HG02763 (cell line): ENCODE data around the gene ECM2.

ENCODE experiments used
- ATAC-seq: cut with Tn5 transposase; IDR thresholded peaks from one replicate; pipeline ENCODE4 v1.9.1; 2021; ENCODE audit warnings: mild to moderate bottlenecking, moderate library complexity; ENCODE audit not compliant: unreplicated experiment

The ECM2 gene

DNA sequence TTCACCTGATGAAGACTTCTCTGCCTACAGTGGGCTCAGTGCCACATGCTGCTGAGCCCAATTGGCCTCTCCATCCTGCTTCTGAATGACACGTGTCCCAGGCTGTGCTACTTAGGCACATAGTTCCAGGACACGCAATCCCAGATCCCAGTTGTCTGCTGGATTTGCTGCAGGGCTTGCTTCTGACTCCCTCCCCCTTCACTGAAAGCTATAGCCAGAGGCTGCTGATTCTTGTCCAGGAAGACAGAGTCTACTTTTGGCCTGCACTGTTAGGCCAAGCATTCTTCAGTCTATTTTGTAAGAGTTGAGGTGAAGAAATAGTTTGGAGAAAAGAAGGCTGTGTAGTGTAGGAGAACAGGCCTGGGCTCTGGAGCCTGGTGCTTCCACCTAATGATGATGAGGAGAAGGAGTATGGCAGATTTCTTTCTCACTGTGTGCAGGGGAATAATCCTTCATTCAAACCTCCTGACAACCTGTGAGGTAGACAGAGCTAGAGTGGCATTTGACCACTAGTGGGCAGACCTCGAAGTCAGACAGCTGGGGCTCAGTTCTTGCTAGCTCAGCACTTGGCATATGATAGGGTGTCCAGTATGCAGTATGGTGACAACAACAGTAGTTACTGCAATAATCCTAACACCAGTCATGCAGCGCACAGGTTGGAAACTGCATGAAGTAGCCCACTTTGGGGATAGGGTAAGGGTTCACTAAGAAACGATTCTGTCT lies 34.0 kb downstream of the ECM2 start:
- ATAC-seq = no peak

- ATAC-seq = no peak
Measured at GRCh38 chr9:92500725-92501124, 35.1 kb downstream of the ECM2 start.

DNA sequence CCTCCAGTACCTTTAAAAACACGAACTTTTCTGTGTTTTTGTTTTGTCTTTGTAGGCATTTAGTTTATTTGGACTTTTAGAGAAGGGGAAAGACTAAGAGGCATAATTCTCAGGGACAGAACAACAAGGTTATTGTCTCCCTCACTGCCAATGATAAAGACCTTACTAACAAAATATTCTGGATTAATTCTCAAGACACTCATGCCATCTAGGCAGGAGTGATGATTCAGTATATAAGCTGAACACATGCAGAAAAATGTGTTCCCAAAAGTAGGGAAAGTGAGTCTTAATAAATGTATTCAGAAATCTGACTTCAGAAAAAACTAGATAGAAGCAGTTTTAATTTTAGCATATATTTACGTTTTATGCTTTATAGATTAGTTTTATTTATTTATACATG lies 36.1 kb downstream of the ECM2 start:
- no peak for ATAC-seq

DNA sequence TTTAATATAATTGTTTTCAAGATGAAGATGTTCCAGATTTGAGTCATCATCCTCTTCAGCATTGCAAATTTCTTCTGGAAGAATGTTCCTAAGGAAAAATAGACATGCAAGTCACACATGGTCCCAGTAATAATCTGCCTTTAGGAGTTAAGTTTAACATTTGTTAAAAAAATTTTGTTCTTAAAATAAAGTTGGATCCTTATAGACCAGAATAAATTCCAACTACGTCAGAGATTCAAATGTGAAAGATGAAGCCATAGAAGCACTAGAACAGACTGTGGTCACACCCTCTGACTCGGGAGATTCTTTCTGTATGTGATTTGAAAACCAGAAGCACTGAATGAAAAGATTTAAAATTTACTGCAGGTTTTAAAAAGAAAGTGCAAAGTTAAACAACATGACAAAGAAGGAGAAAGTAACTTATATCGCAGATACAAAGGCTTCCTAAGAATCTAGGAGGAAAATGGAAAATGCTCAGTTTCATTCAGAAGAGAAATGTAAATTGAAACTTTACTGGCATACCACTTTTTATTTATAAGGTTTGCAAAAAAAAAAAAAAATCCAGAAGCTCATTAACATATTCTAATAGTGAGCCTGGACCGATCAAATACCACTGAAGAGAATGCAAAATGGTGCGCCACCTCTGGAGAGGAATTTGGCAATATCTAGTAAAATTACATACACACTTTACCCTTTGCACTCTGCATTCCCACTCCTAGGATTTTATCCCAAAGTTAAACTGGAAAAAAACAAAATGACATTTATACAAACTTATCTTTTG lies 39.2 kb downstream of the ECM2 start:
- no peak for ATAC-seq

DNA sequence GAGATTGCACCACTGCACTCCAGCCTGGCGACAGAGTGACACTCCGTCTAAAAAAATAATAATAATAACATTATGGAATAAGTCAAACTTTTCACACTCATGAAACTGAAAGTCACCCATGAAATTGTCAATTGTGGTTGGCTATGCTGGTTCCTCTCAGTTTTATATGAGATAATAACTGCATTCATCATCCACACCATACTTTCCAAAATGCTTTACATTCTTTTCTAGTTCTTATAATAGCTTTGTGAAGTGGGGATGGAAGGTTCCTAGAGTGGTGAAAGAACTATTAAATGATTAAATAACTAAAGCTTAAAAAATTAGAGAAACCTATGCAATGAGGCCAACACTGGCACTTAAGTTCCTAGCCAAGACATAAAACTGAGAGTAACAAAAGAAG lies 40.9 kb downstream of the ECM2 start:
- no peak for ATAC-seq

- no peak for ATAC-seq
Measured at GRCh38 chr9:92493749-92494387, 41.9 kb downstream of the ECM2 start.

- ATAC-seq = no peak
Measured at GRCh38 chr9:92492781-92493401, 42.9 kb downstream of the ECM2 start.

DNA sequence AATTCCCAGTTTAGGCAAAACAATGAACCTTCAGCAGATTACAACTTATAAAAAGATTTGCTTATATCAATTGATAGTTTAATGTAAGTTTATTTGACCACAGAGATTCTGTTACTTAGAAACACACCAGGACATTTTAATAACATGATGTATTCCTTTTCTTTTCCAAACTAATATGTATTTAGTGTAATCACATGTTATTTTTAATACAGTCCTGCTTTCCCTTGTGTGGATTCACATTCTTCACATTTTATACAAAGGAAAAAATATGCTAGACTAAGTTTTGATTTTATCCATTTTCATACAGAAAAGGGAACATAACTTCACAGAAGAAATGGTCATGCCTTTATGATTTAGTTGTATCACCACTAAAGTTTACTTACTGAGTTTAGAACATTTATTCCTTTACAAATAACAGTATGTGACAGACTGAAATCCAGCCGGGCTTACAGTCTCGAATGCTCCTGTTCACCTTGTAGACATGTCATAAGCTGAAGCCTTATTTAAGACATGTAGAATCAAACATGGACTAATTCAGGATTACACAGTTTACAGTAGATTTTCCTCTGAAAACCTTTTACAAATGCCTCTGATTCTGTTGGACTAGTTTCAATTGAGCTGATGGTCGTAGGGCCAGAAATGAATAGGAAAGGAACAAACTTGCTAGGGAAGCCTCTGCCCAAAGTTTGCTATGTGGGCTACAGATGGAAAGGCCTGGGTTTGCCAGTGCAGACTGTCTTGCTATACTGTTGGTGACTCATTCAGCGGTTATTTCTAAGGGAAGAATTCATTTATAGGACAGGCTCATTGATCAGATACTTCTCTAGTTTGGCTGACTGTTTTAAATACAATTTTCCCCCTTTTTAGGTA lies 46.9 kb downstream of the ECM2 start:
- ATAC-seq = no peak

DNA sequence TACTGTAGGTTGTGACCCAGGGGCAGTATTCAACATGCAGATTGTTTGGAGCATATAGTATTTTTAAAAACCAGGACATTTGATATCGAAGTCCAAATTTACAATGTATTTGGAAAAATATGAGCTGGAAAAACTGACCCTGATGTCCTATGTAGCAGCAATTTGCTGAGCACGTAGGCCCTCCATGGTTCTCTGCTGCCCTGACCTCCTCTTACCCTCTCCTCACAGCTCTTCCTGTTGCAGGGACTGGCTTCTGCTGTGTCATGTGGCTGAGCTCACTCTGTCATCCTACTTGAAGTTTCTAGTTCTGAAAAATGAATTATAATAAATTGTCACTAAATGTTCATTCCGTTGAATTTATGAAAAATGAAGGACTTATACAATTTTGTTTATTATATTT lies 49.4 kb downstream of the ECM2 start:
- no peak for ATAC-seq

GRCh38 chr9:92484563-92484962 lies 51.2 kb downstream of the ECM2 start:
- no peak for ATAC-seq

DNA sequence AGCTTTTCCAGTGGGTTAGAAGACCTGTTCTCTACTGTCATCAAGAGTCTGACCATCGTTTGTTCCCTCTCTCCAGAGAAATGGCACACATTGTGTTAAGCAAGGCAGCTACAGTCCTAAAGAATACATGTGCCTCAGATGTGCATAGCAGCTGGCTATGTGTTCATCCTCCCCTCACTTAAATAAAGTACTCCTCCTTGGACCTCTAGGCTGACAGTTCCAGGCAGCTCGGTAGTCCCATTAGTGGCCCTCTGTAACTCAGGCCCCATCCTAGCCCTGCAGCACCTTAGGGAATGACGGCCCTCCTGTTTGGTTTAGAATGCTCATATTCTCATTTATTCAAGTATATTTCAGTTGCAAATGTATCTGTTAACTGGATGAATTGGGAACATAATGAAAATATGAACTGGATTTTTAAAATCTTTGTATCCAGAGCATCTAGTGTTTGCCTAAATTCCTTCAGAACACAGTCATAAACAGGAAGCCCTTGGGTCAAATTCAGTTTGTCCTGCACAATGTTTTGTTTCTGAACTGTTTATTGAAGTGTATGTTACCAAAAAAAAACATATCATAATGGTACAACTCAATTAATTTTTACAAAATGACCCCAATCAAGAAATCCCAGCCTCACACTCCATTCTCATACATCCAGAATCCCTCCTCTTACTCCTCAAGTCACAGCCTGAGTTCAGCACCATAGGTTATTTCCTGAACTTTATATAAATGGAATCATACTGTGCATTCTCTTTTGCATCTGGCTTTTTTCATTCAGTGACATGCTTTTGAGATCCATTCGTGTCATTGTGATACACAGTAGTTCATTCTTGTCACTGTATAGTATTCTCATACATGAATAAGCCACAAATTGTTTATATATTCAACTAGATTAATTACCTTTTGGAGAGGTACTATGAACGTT lies 51.9 kb downstream of the ECM2 start:
- ATAC-seq = no peak

- ATAC-seq = no peak
Measured at GRCh38 chr9:92482805-92483204, 53.0 kb downstream of the ECM2 start.

GRCh38 chr9:92482329-92482728 lies 53.5 kb downstream of the ECM2 start, which contains the start of gene ASPN:
Gene ASPN, minus strand, starts transcription at chr9:92482506.
- ATAC-seq = no peak

DNA sequence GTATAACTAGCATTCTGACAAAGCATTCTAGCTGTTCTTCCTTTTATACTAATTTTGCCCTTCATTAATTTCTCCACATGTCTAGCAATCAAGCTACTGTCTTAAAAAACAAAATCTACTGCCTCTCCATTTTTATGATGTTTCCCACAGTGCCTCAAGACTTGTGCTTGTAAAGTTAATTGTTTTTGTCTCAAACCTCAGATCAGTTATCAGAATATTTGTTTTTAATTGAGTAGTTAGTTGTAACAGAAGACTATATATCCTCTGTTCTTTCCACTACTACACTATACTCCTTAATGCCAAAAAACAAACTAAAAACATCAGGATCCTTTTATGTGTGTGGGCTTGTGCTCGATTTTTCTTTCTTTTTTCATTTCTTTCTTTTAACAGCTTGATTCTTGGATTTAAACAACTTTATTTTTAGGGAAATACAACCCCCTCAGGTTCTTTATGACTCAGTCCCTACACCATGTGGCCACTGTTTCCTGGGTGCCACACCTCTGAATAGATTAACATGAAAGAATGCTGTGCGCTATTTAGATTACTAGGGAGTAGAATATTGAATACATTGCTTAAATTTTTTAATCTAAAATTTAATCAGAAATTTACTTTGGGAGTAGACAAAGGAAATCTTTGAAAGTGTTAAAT lies 54.7 kb downstream of the ECM2 start:
- ATAC-seq = no peak

DNA sequence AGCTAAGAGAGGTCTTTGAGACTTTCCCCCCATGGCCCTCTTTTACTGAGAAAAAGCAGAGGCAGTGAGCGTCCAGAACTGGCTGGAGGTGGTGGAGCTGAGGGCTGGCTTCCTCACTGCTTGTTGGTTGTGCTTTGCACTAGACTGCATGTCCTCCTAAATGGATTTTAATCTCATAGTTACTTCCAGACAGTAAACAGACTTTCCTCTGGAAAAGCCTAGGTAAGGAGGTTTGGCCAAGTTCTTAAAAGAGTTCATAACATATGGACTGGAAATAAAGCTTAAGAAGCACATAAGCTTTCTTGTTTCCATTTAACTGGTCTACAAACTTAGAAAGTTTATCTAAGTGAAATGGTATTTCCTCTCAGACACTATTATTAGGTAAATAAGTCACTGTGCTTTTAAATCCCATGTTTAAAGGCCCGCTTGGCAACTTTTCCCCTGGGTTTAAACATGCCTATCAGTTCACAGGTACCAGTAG lies 55.5 kb downstream of the ECM2 start:
- ATAC-seq = no peak

DNA sequence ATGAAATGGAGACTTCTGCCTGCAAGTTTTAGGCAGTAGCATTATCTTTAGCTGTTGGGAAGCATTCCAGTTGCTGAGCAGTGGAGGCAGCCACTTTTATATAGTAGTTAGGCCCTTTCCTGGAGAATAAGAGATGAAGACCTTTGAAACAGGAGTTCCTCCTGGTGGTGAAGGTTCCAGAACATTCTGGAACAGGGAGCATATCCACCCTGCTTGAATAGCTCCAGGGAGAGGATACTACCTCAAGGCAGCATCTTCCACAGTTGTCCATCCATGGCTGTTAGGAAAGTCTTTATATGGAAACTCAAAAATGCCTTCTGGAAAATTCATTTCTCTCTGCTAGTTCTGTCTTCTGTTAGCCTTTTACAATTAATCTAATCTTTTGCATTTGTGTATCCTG lies 56.4 kb downstream of the ECM2 start:
- ATAC-seq = no peak

DNA sequence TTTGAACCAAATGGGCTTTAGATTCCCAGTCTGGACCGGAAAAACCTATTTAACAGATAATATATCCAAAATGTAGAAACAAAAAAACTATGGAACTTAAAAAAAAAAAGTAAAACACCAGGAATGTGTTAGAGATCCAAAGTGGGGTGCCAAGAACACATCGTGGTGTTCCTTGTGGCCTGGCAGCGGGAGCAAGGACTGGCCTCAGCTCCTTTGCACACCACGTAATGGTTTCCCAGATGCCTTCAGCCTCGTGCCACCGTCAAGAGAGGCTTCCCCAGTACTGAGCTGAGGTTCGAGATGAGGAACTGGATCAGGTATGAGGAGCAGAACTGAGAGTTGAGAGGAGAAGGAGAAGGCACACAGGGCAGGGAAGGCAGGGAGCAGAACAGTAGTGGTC lies 57.0 kb downstream of the ECM2 start:
- no peak for ATAC-seq

DNA sequence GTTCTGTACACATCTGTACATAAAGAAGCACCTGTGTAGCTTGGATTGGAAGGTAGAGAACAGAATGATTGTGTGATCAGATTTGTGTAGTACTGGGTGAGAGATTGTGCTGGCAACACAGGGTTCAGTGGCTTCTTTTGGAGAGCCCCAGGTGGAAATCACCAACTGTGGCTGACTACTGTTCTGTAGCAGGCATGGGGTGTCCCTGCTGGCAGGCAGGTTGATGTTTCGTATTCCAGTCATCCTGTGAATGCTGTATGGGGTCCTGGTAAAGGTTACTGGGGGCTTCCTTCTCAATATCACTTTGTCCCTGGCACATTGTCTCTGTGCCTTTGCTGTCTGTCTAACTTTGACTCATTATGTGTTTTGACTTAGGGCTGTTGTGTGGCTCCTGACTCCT lies 58.8 kb downstream of the ECM2 start:
- ATAC-seq = no peak

- ATAC-seq = no peak
Measured at GRCh38 chr9:92474587-92474986, 61.2 kb downstream of the ECM2 start.
